ENCODE results near the gene CCL17. TPM values are rescaled to one million over a fixed set of nuclear protein-coding genes. Genes with fewer than 3 reads are reported as not detected.
"Not testable (repeated sequence)": the region's sequence is repeated elsewhere in the genome, so short reads cannot be mapped to it uniquely, and the experiment has no call there.

The CCL17 gene
- total RNA-seq, 2 donors from 2014 or later: not detected

DNA sequence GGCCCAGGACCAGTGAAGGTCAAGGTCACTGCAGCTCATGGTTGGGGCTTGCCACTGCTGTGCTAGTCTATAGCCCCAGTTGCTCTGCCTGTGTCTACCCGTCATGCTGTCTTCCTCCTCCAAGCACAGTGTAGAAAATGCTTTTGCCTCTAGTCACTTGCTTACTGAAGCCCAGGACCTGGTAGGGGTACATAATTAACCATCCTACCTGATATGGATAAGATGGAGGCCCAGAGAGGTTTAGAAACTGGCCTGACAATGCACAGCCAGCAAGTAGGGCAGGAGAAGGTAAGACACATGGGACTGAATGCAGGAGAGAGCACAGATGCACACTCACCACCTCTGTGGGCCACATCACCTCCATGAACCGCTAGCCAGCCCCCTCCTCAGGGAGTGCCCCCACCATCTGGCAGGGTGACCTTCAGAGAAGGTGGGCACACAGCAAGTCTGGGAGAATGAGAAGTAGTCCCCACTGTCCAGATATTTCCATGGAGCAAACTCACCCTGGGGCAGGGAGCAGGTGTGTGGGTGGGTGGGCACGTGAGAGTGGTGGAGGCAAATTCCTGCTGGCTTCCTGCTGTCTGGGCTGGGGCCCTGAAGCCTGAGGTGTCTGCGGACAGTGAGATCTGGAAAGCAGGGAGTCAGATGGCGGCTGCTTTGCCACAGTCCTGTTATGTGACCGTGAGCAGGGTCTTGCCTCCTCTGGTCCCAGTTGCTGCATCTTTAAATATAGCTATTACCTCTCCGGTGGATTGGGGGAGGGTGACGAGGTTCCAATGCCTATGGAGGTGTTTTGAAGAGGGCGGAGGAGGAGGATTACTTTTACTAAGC lies 31.2 kb upstream of the CCL17 start:
- no peak overlapping the region for H3K4me3 ChIP-seq
- H3K27ac ChIP-seq: peak overlapping the region; percentile 68 to 90 (median 85)
- no peaks in the 10 kb centered on the region for H3K9me3 ChIP-seq
- intact Hi-C loops (cut with DNase I): no loop called here
- WGBS, 2 donors: 55 to 62% methylated on average over 5 to 9 of the region's 9 CpGs
- TF ChIP-seq CTCF (IDR thresholded peaks at IDR 0.05) (no peak), POLR2A (IDR thresholded peaks at IDR 0.05) (no peak)
- ATAC-seq (peak; percentile 27), DNase-seq (no peak)
- no peaks in the 10 kb centered on the region for H3K36me3 ChIP-seq (replicated peaks in 1 of 2; ENCODE audit: insufficient read depth in 1 of 2, low read depth in 2 of 2)
- H3K4me1 ChIP-seq: peaks cover 30% of the 10 kb centered on the region
- H3K27me3 ChIP-seq: no peaks in the 10 kb centered on the region

- H3K27ac ChIP-seq: peak overlapping the region; percentile 68 to 90 (median 85)
- peaks cover 30% of the 10 kb centered on the region for H3K4me1 ChIP-seq
- DNase-seq (peak in 1 of 4 donors; percentile 27), ATAC-seq (no peak)
- intact Hi-C loops (cut with DNase I): no loop called here
- WGBS, 2 donors: 65% methylated on average over 9 of the region's 9 CpGs
- H3K36me3 ChIP-seq (replicated peaks in 1 of 2; ENCODE audit: insufficient read depth in 1 of 2, low read depth in 2 of 2): no peaks in the 10 kb centered on the region
- no peak for TF ChIP-seq CTCF (IDR thresholded peaks at IDR 0.05)
- H3K27me3 ChIP-seq: no peaks in the 10 kb centered on the region
- H3K4me3 ChIP-seq: no peak overlapping the region
- no peaks in the 10 kb centered on the region for H3K9me3 ChIP-seq
Observed at GRCh38 chr16:57374067-57374534, 30.5 kb upstream of the CCL17 start.

GRCh38 chr16:57374925-57375465 lies 29.6 kb upstream of the CCL17 start:
- H3K4me3 ChIP-seq; ATAC-seq; intact Hi-C loops (cut with DNase I); H3K36me3 ChIP-seq (replicated peaks in 1 of 2; ENCODE audit: insufficient read depth in 1 of 2, low read depth in 2 of 2); H3K27me3 ChIP-seq; DNase-seq; H3K27ac ChIP-seq; H3K9me3 ChIP-seq: not testable (repeated sequence)
- WGBS, 2 donors: 86 to 89% methylated on average over 8 of the region's 8 CpGs
- H3K4me1 ChIP-seq: peaks cover 30% of the 10 kb centered on the region

DNA sequence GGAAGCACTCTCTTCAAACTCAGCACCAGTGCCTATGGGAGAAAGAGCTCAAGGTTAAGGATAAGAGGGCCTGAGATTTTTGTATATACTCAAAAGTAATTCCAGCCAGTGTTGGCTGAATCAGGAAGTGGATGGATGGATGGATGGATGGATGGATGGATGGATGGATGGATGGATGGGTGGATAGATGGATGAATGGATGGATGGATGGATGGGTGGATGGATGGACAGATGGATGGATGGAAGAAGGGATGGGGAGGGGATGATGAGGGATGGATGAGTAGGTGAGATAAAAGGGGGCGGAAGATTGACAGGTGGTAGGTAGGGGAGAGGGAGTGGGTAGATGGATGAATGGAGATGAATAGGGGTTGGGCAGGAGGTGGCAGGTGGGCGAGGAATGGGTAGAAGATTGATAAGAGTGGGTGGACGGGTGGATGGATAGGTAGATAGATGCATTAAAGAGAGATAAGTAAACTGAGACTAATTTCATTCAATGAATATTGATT lies 28.2 kb upstream of the CCL17 start:
- peaks cover 28% of the 10 kb centered on the region for H3K4me1 ChIP-seq
- TF ChIP-seq CTCF (IDR thresholded peaks at IDR 0.05): no peak
- TF ChIP-seq POLR2A (IDR thresholded peaks at IDR 0.05): no peak
- no peak for ATAC-seq

GRCh38 chr16:57377080-57377841 lies 27.3 kb upstream of the CCL17 start:
- intact Hi-C loops (cut with DNase I): no loop called here
- H3K4me3 ChIP-seq: no peak overlapping the region
- peaks cover 19% of the 10 kb centered on the region for H3K4me1 ChIP-seq
- DNase-seq: no peak
- 49 to 52% methylated on average over 5 of the region's 5 CpGs for WGBS, 2 donors
- H3K27ac ChIP-seq: peak overlapping the region in 1 of 4 donors; percentile 27
- no peaks in the 10 kb centered on the region for H3K9me3 ChIP-seq
- H3K27me3 ChIP-seq: no peaks in the 10 kb centered on the region
- no peak for TF ChIP-seq CTCF (IDR thresholded peaks at IDR 0.05)
- TF ChIP-seq POLR2A (IDR thresholded peaks at IDR 0.05): no peak
- no peaks in the 10 kb centered on the region for H3K36me3 ChIP-seq (replicated peaks in 1 of 2; ENCODE audit: insufficient read depth in 1 of 2, low read depth in 2 of 2)
- ATAC-seq: no peak

More for the DNA sequence above, 28.2 kb upstream of the CCL17 start:
- no peaks in the 10 kb centered on the region for H3K9me3 ChIP-seq
- no peak for DNase-seq
- H3K27ac ChIP-seq: no peak overlapping the region
- intact Hi-C loops (cut with DNase I): no loop called here
- H3K36me3 ChIP-seq (replicated peaks in 1 of 2; ENCODE audit: insufficient read depth in 1 of 2, low read depth in 2 of 2): no peaks in the 10 kb centered on the region
- no peaks in the 10 kb centered on the region for H3K27me3 ChIP-seq
- WGBS, 2 donors: 85% methylated on average over 3 of the region's 3 CpGs
- no peak overlapping the region for H3K4me3 ChIP-seq
